GM12878 (cell line): ENCODE data around the gene NFATC2. TPM values are rescaled to one million over a fixed set of nuclear protein-coding genes. Genes with fewer than 3 reads are reported as not detected.

Experiments
- ATAC-seq: fragments of 200-7000 bp; cut with Tn5 transposase; 3 replicates; pipeline ENCODE4 v1.9.1; 2020; ENCODE audit warnings: mild to moderate bottlenecking, moderate library complexity
- BruUV-seq: library from RNA; stranded (reverse); fragments of 400-500 nt; replicated peaks from 2 replicates; lab custom pipeline; 2021; lab: Mats Ljungman, UMichigan
- CTCF ChIA-PET: fragments of 300-600 bp; sonication (Branson Sonifier 250); formaldehyde crosslinking; extraction: SDS; loops from one replicate; lab custom pipeline; 2021; ENCODE audit warnings: inconsistent platforms; lab: Yijun Ruan, JAX
- POLR2A ChIA-PET: fragments of 350-600 bp; formaldehyde crosslinking; extraction: SDS; loops from one replicate; lab custom pipeline; 2021; ENCODE audit warnings: inconsistent platforms; lab: Charles Lee
- RAD21 ChIA-PET: fragments of 300-600 bp; sonication (Branson Sonifier 250); formaldehyde crosslinking; loops from one replicate; lab custom pipeline; 2023; ENCODE audit warnings: antibody characterized with exemption; ENCODE audit not compliant: unreplicated experiment; lab: Charles Lee
- SMC1A ChIA-PET: fragments of 300-600 bp; sonication (Branson Sonifier 250); formaldehyde crosslinking; loops from one replicate; lab custom pipeline; 2023; ENCODE audit not compliant: unreplicated experiment, uncharacterized antibody; lab: Charles Lee
- DNase-seq: peaks from one replicate; pipeline ENCODE4 v3.0.0-alpha.2; 2011; ENCODE audit warnings: low read depth, low spot score
- FAIRE-seq: peaks from 3 replicates; lab custom pipeline; 2011; peaks lifted over from hg19 to GRCh38; lab: Jason Lieb, UNC
- H2AFZ ChIP-seq: 2 replicates; pipeline ENCODE4 v1.6.0; 2011; ENCODE audit warnings: low read depth, low read length, control low read depth; ENCODE audit not compliant: control insufficient read depth
- H3K27ac ChIP-seq: 2 replicates; pipeline ENCODE4 v1.5.1; 2011; ENCODE audit warnings: control low read depth; ENCODE audit not compliant: control insufficient read depth, insufficient read depth
- H3K27me3 ChIP-seq, 2 experiments: replicated peaks in 1 of 2; 2 replicates each; pipeline versions ENCODE4 v1.6.0 to v1.6.1; 2011; ENCODE audit warnings: low read length in 1 of 2; ENCODE audit not compliant: control insufficient read depth in 2 of 2, insufficient read depth in 2 of 2
- H3K36me3 ChIP-seq, 2 experiments: 2 replicates each; pipeline ENCODE4 v1.5.1; 2011; ENCODE audit warnings: low read length in 1 of 2; ENCODE audit not compliant: control insufficient read depth in 2 of 2, insufficient read depth in 2 of 2
- H3K4me1 ChIP-seq: 2 replicates; pipeline ENCODE4 v1.6.1; 2011; ENCODE audit warnings: mild to moderate bottlenecking, low read length, moderate library complexity, mixed read lengths; ENCODE audit not compliant: control insufficient read depth, insufficient read depth
- H3K4me2 ChIP-seq: 2 replicates; pipeline ENCODE4 v1.6.0; 2011; ENCODE audit warnings: control low read depth; ENCODE audit not compliant: control insufficient read depth, insufficient read depth
- H3K4me3 ChIP-seq: fragments of 200-600 bp; sonication (generic); 2 replicates; pipeline ENCODE4 v1.5.1; 2016
- H3K79me2 ChIP-seq: 2 replicates; pipeline ENCODE4 v1.6.0; 2011; ENCODE audit warnings: low read length; ENCODE audit not compliant: control insufficient read depth, insufficient read depth
- H3K9ac ChIP-seq: 2 replicates; pipeline ENCODE4 v1.8.0; 2011; ENCODE audit warnings: low read length, control low read depth, mixed read lengths; ENCODE audit not compliant: control insufficient read depth, insufficient read depth
- H3K9me3 ChIP-seq: replicated peaks from 3 replicates; pipeline ENCODE4 v1.5.1; 2011; ENCODE audit warnings: mild to moderate bottlenecking, low read length; ENCODE audit not compliant: control insufficient read depth, insufficient read depth
- H4K20me1 ChIP-seq: 2 replicates; pipeline ENCODE4 v1.6.0; 2011; ENCODE audit not compliant: control insufficient read depth, insufficient read depth
- CBX5 ChIP-seq: sonication (generic); IDR thresholded peaks from 2 replicates; pipeline ENCODE4 v1.6.1; 2016; ENCODE audit warnings: low read depth, moderate library complexity, mild to moderate bottlenecking, inconsistent platforms
- EED ChIP-seq: sonication (generic); IDR thresholded peaks from 2 replicates; pipeline ENCODE4 v1.6.1; 2016; ENCODE audit warnings: antibody characterized with exemption, low read depth
- EGR1 ChIP-seq, 2 experiments: IDR thresholded peaks; 1 replicate in 1 of 2; 2 replicates in 1 of 2; pipeline ENCODE4 v1.6.1; 2011 to 2012; ENCODE audit warnings: low read depth in 2 of 2, low read length in 2 of 2, borderline replicate concordance in 1 of 2, mild to moderate bottlenecking in 1 of 2, moderate library complexity in 1 of 2
- MEF2A ChIP-seq: IDR thresholded peaks from 2 replicates; pipeline ENCODE4 v1.6.1; 2011; ENCODE audit warnings: low read depth, mild to moderate bottlenecking, low read length, moderate library complexity; ENCODE audit not compliant: insufficient read depth
- TAF1 ChIP-seq: IDR thresholded peaks from 2 replicates; pipeline ENCODE4 v1.6.1; 2011; ENCODE audit warnings: mild to moderate bottlenecking, low read depth, low read length, borderline replicate concordance
- ZBED1 ChIP-seq: IDR thresholded peaks from 2 replicates; pipeline ENCODE4 v1.6.1; 2016; ENCODE audit warnings: borderline replicate concordance
- WGBS: methylation state at CpG from one replicate; pipeline ENCODE4 v1.1.6; 2016; ENCODE audit warnings: low lambda C conversion rate; ENCODE audit not compliant: insufficient replicate concordance, insufficient coverage; ENCODE audit errors: missing lambda C conversion rate; 5-methylcytosine and 5-hydroxymethylcytosine counted together
- in situ Hi-C: fragments of 300-500 bp; cut with MboI; formaldehyde crosslinking; loops from 9 replicates; pipeline ENCODE4 v1.14.3; 2018; ENCODE audit warnings: mixed read lengths
- intact Hi-C: fragments of 100-400 bp; cut with micrococcal nuclease; formaldehyde crosslinking; loops from one replicate; pipeline ENCODE4 v1.14.2; 2022; ENCODE audit not compliant: unreplicated experiment
- polyA plus RNA-seq, 11 experiments: library from polyadenylated mRNA; depleted of rRNA in 4 of 11; unstranded in 6 of 11; stranded (reverse) in 5 of 11; fragments of >200 nt; fragmentation: Nextera tagmentation in 4 of 11; fragmentation: Illumina TruSeq in 1 of 11; extraction: Ambion mirVana in 4 of 11; extraction: Trizol in 1 of 11; gene quantifications; 1 replicate in 1 of 11; 2 replicates in 10 of 11; pipeline versions ENCODE4 v1.2.1 to v1.2.3, GENCODE V29; 2011 to 2016; ENCODE audit warnings: inconsistent platforms in 2 of 11, missing spikeins in 2 of 11, low read depth in 1 of 11
- total RNA-seq, 4 experiments: library from RNA; depleted of rRNA in 3 of 4; stranded (reverse); fragments of >200 nt in 3 of 4; fragmentation: Illumina TruSeq in 1 of 4; extraction: Trizol in 1 of 4; gene quantifications; 2 replicates each; pipeline versions ENCODE4 v1.2.1 to v1.2.3, GENCODE V29; 2013 to 2021

Gene NFATC2
- total and polyA plus RNA-seq, 10 of the 15 experiments (the other 5 are each of a cell fraction or from before 2014, with no cell fraction given), result 3.3 to 20.0 (median 7.3) TPM

DNA sequence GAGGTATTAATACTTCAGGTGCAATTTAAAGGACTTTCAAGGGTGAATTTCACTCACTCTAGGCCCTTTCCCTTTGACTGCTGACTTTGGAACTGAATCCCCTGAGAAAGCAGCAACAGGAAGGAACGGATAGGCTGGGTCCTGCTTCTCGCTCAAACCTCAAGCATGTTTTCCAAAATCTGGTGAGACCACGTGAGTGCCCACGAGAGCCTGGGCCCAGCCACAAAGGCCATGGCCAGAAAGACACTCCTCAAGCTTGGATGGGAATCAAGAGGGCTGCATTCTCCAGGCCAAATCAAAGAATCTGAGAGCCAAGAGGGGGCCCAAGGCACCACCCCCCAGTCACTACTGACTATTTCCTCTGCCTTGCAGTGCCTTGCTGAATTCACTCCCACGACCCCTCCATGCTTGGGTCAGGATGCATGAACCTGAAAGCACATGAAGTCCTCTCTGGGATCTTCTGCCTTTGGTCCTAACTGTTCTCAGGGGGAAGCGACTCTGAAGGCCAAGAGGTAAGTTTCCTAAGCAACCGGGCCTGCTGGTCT, 146.1 kb downstream of the NFATC2 start:
- BruUV-seq, result no TSS peak
- H3K27me3 ChIP-seq, result no peaks in the 10 kb centered on the region
- ChIA-PET SMC1A (interaction anchor here (1.2 kb wide), 1 partner anchor 9 kb away, joined by 4 read pairs; no protein-coding TSS in a partner anchor), POLR2A (no interaction called here), RAD21 (interaction anchor here (1.0 kb wide), 1 partner anchor 198 kb away, joined by 5 read pairs; no protein-coding TSS in a partner anchor), CTCF (interaction anchor here (0.7 kb wide), 1 partner anchor 12 kb away, joined by 3 read pairs; no protein-coding TSS in a partner anchor)
- peaks cover 2% of the 10 kb centered on the region; the same call in 1 of the 2 replicates for H3K79me2 ChIP-seq
- no peak overlapping the region for H2AFZ ChIP-seq
- intact Hi-C loops (no loop called here), in situ Hi-C loops (no loop called here)
- H3K4me3 ChIP-seq, result no peak overlapping the region
- 80% methylated on average over 7 of the region's 7 CpGs for WGBS
- H3K4me2 ChIP-seq, result no peak overlapping the region
- H3K36me3 ChIP-seq, result peaks cover 3 to 6% of the 10 kb centered on the region in 2 experiments; a peak in 2 of 4 replicates
- no peaks in the 10 kb centered on the region for H4K20me1 ChIP-seq
- TF ChIP-seq EED (no peak), CBX5 (no peak)
- no peak for FAIRE-seq
- H3K27ac ChIP-seq, result no peak overlapping the region
- H3K9me3 ChIP-seq, result no peaks in the 10 kb centered on the region
- no peak for DNase-seq
- no peak for ATAC-seq
- no peak overlapping the region for H3K9ac ChIP-seq
- H3K4me1 ChIP-seq, result peaks cover 40% of the 10 kb centered on the region

DNA sequence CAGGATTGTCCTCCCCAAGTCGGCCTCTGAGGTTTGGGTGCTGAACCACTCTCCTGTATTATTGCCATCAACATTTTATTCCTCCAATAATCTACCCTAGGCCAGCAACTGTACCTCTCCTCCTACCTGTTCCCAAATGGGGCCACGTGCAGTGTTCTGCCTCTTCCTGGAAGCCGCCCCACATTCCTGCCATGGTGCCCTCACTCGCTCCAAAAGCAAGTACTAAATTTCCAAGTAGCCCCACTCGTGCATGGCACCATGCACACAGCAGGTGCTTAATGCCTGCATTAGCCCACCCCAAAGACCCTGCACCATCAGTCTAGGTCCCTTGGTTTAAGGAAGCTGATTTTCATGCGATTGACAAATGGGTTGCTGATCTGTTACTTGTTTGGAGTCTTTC, 147.8 kb downstream of the NFATC2 start:
- no peaks in the 10 kb centered on the region for H3K9me3 ChIP-seq
- H3K4me2 ChIP-seq, result no peak overlapping the region
- no peak overlapping the region for H2AFZ ChIP-seq
- ChIA-PET CTCF (no interaction called here), SMC1A (interaction anchor here (1.0 kb wide), 1 partner anchor 8 kb away, joined by 3 read pairs; no protein-coding TSS in a partner anchor), RAD21 (no interaction called here), POLR2A (no interaction called here)
- H3K4me3 ChIP-seq, result no peak overlapping the region
- no TSS peak for BruUV-seq
- H3K9ac ChIP-seq, result no peak overlapping the region
- FAIRE-seq (no peak), ATAC-seq (no peak), DNase-seq (no peak)
- H3K27ac ChIP-seq, result no peak overlapping the region
- in situ Hi-C loops, result no loop called here
- intact Hi-C loops, result no loop called here
- peaks cover 3 to 9% of the 10 kb centered on the region in 2 experiments; a peak in 3 of 4 replicates for H3K36me3 ChIP-seq
- no peaks in the 10 kb centered on the region for H3K27me3 ChIP-seq
- TF ChIP-seq MEF2A (no peak), EGR1 (IDR thresholded peaks at IDR 0.05; ENCODE audit: borderline replicate concordance in 1 of 2, low read depth in 2 of 2, low read length in 2 of 2) (no peak), TAF1 (no peak), ZBED1 (no peak)
- H4K20me1 ChIP-seq, result no peaks in the 10 kb centered on the region
- peaks cover 23% of the 10 kb centered on the region for H3K4me1 ChIP-seq
- H3K79me2 ChIP-seq, result no peaks in the 10 kb centered on the region; the same call in 1 of the 2 replicates
- WGBS, result 73% methylated on average over 6 of the region's 6 CpGs
